ENCODE data around the gene PRELP. TPM values are rescaled to one million over a fixed set of nuclear protein-coding genes. Genes with fewer than 3 reads are reported as not detected.

PRELP gene
- total and polyA plus RNA-seq, 2 of the 8 experiments (the other 6 are each of a cell fraction or from before 2014, with no cell fraction given): 0.13 to 0.23 TPM

DNA sequence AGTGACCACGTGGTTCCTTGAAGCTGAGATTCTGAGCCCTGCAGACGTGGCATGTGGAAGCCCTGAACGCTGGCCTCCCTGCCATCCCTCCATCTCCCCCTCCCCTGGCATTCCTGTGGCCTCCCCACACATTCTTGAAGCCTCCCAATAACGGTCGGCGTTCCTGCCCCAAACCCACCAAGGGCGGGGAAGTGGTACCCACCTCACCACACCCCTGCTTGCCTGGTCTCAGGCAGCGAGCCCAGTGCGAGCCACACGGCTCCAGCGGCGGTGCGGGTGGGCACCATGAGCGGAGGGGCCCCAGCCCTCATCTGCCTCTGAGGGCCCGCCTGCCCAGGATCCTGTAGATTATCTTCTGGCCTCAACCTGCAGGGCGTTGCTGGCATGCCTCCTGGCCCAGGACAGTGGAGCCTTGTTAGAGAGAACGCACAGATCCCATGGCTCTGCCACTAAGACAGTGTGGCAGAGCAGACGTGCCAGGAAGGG, 20.6 kb upstream of the PRELP start:
- Histone ChIP-seq H3K79me1 (ENCODE audit: low read depth, low read length) (no peaks in the 10 kb centered on the region), H3K23me2 (ENCODE audit: low read depth, low read length) (no peaks in the 10 kb centered on the region), H4K8ac (ENCODE audit: extremely low read depth, insufficient read depth, low read length) (no peak overlapping the region), H3K27ac (ENCODE audit: low read depth, low read length) (no peak overlapping the region), H3K27me3 (replicated peaks in 1 of 4; ENCODE audit: control insufficient read depth in 3 of 4, extremely low read depth in 1 of 4, insufficient read depth in 3 of 4, low read length in 3 of 4) (no peaks in the 10 kb centered on the region), H4K5ac (ENCODE audit: insufficient read length, low read depth, low read length) (no peak overlapping the region), H2BK120ac (replicated peaks; ENCODE audit: low read depth, low read length) (no peak overlapping the region), H3K36me3 (ENCODE audit: control insufficient read depth in 2 of 4, insufficient read depth in 4 of 4, low read length in 3 of 4) (no peaks in the 10 kb centered on the region), H2BK12ac (ENCODE audit: low read depth, low read length) (no peak overlapping the region), H3K56ac (replicated peaks; ENCODE audit: insufficient read length, low read depth, low read length) (no peak overlapping the region), H2AFZ (ENCODE audit: low read length) (no peak overlapping the region), H3K9ac (replicated peaks in 1 of 4; ENCODE audit: extremely low read depth in 1 of 4, low read depth in 3 of 4, low read length in 3 of 4) (no peak overlapping the region), H3K4me2 (ENCODE audit: insufficient read depth in 1 of 2, low read depth in 2 of 2, low read length in 2 of 2) (no peak overlapping the region), H4K20me1 (replicated peaks in 1 of 2; ENCODE audit: control insufficient read depth in 1 of 2, insufficient read depth in 2 of 2, low read length in 2 of 2) (no peaks in the 10 kb centered on the region), H3K9me3 (ENCODE audit: insufficient read depth in 2 of 2, low read depth in 1 of 2, low read length in 1 of 2) (no peaks in the 10 kb centered on the region), H3K4me3 (ENCODE audit: extremely low read depth in 1 of 4, insufficient read depth in 2 of 4, low read depth in 3 of 4, low read length in 4 of 4) (no peak overlapping the region), H2BK20ac (ENCODE audit: low read length) (no peak overlapping the region), H3K18ac (ENCODE audit: extremely low read depth, low read length) (no peak overlapping the region), H2BK5ac (ENCODE audit: low read depth, low read length) (no peak overlapping the region), H2AK5ac (ENCODE audit: low read depth, low read length) (no peak overlapping the region), H3K79me2 (ENCODE audit: control insufficient read depth in 1 of 2, insufficient read depth in 2 of 2, low read length in 2 of 2) (no peaks in the 10 kb centered on the region), H3K23ac (ENCODE audit: insufficient read length) (no peak overlapping the region), H3K4me1 (replicated peaks in 1 of 4; ENCODE audit: control insufficient read depth in 3 of 4, insufficient read depth in 4 of 4, low read length in 3 of 4) (peaks cover 0 to 2% (median 0%) of the 10 kb centered on the region in 4 experiments; a peak in 2 of 7 replicates), H2BK15ac (ENCODE audit: low read length) (no peak overlapping the region), H3K14ac (ENCODE audit: insufficient read length) (no peak overlapping the region), H3K4ac (replicated peaks; ENCODE audit: insufficient read length, low read depth, low read length) (no peak overlapping the region), H4K91ac (replicated peaks; ENCODE audit: insufficient read length, low read length) (no peak overlapping the region)
- no peak for FAIRE-seq
- no peak for DNase-seq (ENCODE audit: low read depth in 1 of 2, low spot score in 2 of 2)
- 93% methylated on average over 17 of the region's 18 CpGs; no CpG with 5 or more reads in 1 of the 2 experiments for WGBS, 2 experiments (ENCODE audit: extremely low coverage in 1 of 2, insufficient coverage in 1 of 2, insufficient read length in 1 of 2, insufficient replicate concordance in 2 of 2, low coverage in 1 of 2, low lambda C conversion rate in 2 of 2, missing lambda C conversion rate in 1 of 2)
- ChIA-PET CTCF (ENCODE audit: partially characterized antibody) (interaction anchor here (1.2 to 4.4 kb wide), 5 partner anchors 9 to 186 kb away, joined by 3 to 19 read pairs (median 6); no protein-coding TSS in a partner anchor), POLR2A (ENCODE audit: partially characterized antibody) (no interaction called here)
- TF ChIP-seq, protein P1, sequence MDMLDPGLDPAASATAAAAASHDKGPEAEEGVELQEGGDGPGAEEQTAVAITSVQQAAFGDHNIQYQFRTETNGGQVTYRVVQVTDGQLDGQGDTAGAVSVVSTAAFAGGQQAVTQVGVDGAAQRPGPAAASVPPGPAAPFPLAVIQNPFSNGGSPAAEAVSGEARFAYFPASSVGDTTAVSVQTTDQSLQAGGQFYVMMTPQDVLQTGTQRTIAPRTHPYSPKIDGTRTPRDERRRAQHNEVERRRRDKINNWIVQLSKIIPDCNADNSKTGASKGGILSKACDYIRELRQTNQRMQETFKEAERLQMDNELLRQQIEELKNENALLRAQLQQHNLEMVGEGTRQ (IDR thresholded peaks at IDR 0.05; ENCODE audit: low read length): no peak
- TF ChIP-seq KDM4A (IDR thresholded peaks at IDR 0.05; ENCODE audit: low read depth, low read length, severe bottlenecking) (no peak), CBX8 (IDR thresholded peaks at IDR 0.05; ENCODE audit: borderline replicate concordance, low read depth, low read length) (no peak), CREB1 (IDR thresholded peaks at IDR 0.05) (no peak), SAP30 (IDR thresholded peaks at IDR 0.05; ENCODE audit: insufficient read depth, insufficient replicate concordance, low read length) (no peak)
